ENCODE data around the gene PCCA. TPM values are rescaled to one million over a fixed set of nuclear protein-coding genes. Genes with fewer than 3 reads are reported as not detected.

The PCCA gene
- polyA plus RNA-seq, 1 experiment = 3.0 TPM

GRCh38 chr13:100051070-100051469 is 37.8 kb upstream of the PCCA start:
- TF ChIP-seq CTCF (IDR thresholded peaks at IDR 0.05; ENCODE audit: insufficient read depth, low read depth, low read length) = no peak
- Histone ChIP-seq H3K27me3 (ENCODE audit: control insufficient read depth, insufficient read depth, low read length) (no peaks in the 10 kb centered on the region), H3K4me3 (ENCODE audit: low read depth, low read length) (no peak overlapping the region), H3K36me3 (ENCODE audit: control insufficient read depth, insufficient read depth, low read length) (no peaks in the 10 kb centered on the region)
- DNase-seq (ENCODE audit: low read depth) = no peak
- CTCF ChIA-PET = no interaction called here
- POLR2A ChIA-PET = no interaction called here

- Histone ChIP-seq H3K4me3 (ENCODE audit: low read depth, low read length) (no peak overlapping the region), H3K36me3 (ENCODE audit: control insufficient read depth, insufficient read depth, low read length) (no peaks in the 10 kb centered on the region), H3K27me3 (ENCODE audit: control insufficient read depth, insufficient read depth, low read length) (no peaks in the 10 kb centered on the region)
- no peak for TF ChIP-seq CTCF (IDR thresholded peaks at IDR 0.05; ENCODE audit: insufficient read depth, low read depth, low read length)
- ChIA-PET POLR2A (no interaction called here), CTCF (no interaction called here)
- no peak for DNase-seq (ENCODE audit: low read depth)
Measured at GRCh38 chr13:100059827-100060226, 29.1 kb upstream of the PCCA start.

GRCh38 chr13:100063333-100063732 is 25.6 kb upstream of the PCCA start:
- no peaks in the 10 kb centered on the region for H3K36me3 ChIP-seq (ENCODE audit: control insufficient read depth, insufficient read depth, low read length)
- no peak for TF ChIP-seq CTCF (IDR thresholded peaks at IDR 0.05; ENCODE audit: insufficient read depth, low read depth, low read length)
- ChIA-PET POLR2A (no interaction called here), CTCF (no interaction called here)
- no peak for DNase-seq (ENCODE audit: low read depth)
- no peak overlapping the region for H3K4me3 ChIP-seq (ENCODE audit: low read depth, low read length)
- no peaks in the 10 kb centered on the region for H3K27me3 ChIP-seq (ENCODE audit: control insufficient read depth, insufficient read depth, low read length)

GRCh38 chr13:100063906-100064305 is 25.0 kb upstream of the PCCA start:
- CTCF ChIA-PET = no interaction called here
- POLR2A ChIA-PET = no interaction called here
- DNase-seq (ENCODE audit: low read depth) = no peak
- H3K4me3 ChIP-seq (ENCODE audit: low read depth, low read length) = no peak overlapping the region
- no peaks in the 10 kb centered on the region for H3K27me3 ChIP-seq (ENCODE audit: control insufficient read depth, insufficient read depth, low read length)
- no peak for TF ChIP-seq CTCF (IDR thresholded peaks at IDR 0.05; ENCODE audit: insufficient read depth, low read depth, low read length)
- H3K36me3 ChIP-seq (ENCODE audit: control insufficient read depth, insufficient read depth, low read length) = no peaks in the 10 kb centered on the region

GRCh38 chr13:100068133-100068931 is 20.6 kb upstream of the PCCA start:
- H3K27me3 ChIP-seq (ENCODE audit: control insufficient read depth, insufficient read depth, low read length) = no peaks in the 10 kb centered on the region; the same call in 1 of the 2 replicates
- ChIA-PET POLR2A (no interaction called here), CTCF (no interaction called here)
- H3K4me3 ChIP-seq (ENCODE audit: low read depth, low read length) = no peak overlapping the region
- H3K36me3 ChIP-seq (ENCODE audit: control insufficient read depth, insufficient read depth, low read length) = no peaks in the 10 kb centered on the region
- no peak for TF ChIP-seq CTCF (IDR thresholded peaks at IDR 0.05; ENCODE audit: insufficient read depth, low read depth, low read length)
- DNase-seq (ENCODE audit: low read depth) = no peak
